Measurements from ENCODE around the gene MAP3K19. TPM values are rescaled to one million over a fixed set of nuclear protein-coding genes. Genes with fewer than 3 reads are reported as not detected.
"Not testable (repeated sequence)": the region's sequence is repeated elsewhere in the genome, so short reads cannot be mapped to it uniquely, and the experiment has no call there.

Gene MAP3K19
- total RNA-seq, 1 donor from 2014 or later, result not detected

DNA sequence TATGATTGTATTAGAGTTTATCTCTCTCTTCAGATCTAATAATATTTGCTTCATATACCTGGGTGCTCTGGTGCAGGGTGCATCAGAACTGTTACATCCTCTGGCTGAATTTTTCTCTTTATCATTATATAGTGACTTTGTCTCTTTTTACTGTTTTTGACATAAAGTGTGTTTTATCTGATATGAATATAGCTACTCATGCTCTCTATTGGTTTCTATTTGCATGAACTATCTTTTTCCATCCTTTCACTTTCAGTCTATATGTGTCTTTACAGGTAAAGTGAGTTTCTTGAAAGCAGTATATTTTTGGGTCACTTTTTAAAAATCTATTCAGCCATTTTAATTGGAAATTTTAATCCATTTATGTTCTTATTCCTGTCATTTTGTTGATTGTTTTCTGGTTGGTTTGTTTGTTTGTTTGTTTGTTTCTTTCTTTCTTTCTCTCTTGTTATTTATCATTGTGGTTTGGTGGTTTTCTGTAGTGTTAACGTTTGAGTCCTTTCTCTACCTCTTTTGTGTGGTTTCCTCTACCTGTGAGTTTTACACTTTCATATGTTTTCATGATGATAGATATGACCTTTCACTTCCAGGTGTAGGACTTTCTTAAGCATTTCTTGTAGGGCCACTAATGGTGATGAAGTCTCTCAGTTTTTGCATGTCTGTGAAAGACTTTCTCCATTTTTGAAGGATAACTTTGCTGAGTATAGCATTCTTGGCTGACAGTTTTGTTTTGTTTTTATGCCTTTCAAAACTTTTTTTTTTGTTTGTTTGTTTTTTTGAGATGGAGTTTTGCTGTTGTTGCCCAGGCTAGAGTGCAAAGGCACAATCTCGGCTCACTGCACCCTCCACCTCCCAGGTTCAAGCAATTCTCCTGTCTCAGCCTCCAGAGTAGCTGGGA, 73.8 kb downstream of the MAP3K19 start:
- Histone ChIP-seq H3K4me1 (no peaks in the 10 kb centered on the region), H3K9me3 (peaks cover 12% of the 10 kb centered on the region), H3K27me3 (no peaks in the 10 kb centered on the region), H3K27ac (no peak overlapping the region), H3K4me3 (no peak overlapping the region), H3K36me3 (no peaks in the 10 kb centered on the region)
- DNase-seq, result no peak
- intact Hi-C loops (cut with DNase I), result no loop called here
- ATAC-seq, result no peak
- TF ChIP-seq, protein P1, sequence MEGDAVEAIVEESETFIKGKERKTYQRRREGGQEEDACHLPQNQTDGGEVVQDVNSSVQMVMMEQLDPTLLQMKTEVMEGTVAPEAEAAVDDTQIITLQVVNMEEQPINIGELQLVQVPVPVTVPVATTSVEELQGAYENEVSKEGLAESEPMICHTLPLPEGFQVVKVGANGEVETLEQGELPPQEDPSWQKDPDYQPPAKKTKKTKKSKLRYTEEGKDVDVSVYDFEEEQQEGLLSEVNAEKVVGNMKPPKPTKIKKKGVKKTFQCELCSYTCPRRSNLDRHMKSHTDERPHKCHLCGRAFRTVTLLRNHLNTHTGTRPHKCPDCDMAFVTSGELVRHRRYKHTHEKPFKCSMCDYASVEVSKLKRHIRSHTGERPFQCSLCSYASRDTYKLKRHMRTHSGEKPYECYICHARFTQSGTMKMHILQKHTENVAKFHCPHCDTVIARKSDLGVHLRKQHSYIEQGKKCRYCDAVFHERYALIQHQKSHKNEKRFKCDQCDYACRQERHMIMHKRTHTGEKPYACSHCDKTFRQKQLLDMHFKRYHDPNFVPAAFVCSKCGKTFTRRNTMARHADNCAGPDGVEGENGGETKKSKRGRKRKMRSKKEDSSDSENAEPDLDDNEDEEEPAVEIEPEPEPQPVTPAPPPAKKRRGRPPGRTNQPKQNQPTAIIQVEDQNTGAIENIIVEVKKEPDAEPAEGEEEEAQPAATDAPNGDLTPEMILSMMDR (IDR thresholded peaks at IDR 0.05), result no peak

DNA sequence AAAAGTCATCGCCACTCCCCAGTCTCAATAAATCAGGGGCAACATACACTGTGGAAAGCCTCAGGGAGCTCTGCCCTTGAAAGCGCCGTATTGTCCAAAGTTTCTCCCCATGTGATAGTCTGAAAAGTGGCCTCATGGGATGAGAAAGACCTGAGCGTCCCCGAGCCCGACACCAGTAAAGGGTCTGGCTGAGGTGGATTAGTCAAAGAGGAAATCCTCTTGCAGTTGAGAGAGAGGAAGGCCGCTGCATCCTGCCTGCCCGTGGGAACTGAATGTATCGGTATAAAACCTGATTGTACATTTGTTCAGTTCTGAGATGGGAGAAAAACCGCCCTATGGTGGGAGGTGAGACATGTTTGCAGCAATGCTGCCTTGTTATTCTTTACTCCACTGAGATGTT, 80.1 kb downstream of the MAP3K19 start:
- H3K36me3 ChIP-seq; H3K27me3 ChIP-seq; H3K9me3 ChIP-seq; H3K27ac ChIP-seq; H3K4me1 ChIP-seq; DNase-seq; H3K4me3 ChIP-seq; ATAC-seq; intact Hi-C loops (cut with DNase I): not testable (repeated sequence)

DNA sequence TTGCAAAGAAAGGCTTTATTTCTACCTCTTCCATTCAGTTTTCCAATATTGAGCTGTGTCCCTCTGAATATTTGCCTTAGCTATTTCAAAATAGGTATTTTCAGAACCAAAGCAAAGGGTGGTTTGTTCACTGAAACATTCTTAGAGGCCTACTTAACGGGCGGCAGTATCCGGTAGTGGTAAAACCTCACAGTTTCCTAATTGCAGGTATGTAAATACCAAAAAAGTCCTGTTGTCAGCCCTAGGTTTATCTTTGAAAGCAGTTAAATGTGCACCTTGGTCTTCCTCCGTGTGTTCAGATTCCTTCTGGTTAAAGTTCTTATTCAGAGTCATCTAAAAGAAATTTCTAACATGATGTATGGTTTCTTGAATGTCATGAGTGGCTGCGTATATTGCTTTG, 89.8 kb downstream of the MAP3K19 start:
- H3K4me1 ChIP-seq, result no peaks in the 10 kb centered on the region
- TF ChIP-seq, protein P1 (IDR thresholded peaks at IDR 0.05), result no peak
- H3K9me3 ChIP-seq, result no peaks in the 10 kb centered on the region
- no peak overlapping the region for H3K27ac ChIP-seq
- H3K4me3 ChIP-seq, result no peak overlapping the region
- ATAC-seq (no peak), DNase-seq (no peak)
- no peaks in the 10 kb centered on the region for H3K27me3 ChIP-seq
- intact Hi-C loops (cut with DNase I), result no loop called here
- peaks cover 56% of the 10 kb centered on the region for H3K36me3 ChIP-seq

DNA sequence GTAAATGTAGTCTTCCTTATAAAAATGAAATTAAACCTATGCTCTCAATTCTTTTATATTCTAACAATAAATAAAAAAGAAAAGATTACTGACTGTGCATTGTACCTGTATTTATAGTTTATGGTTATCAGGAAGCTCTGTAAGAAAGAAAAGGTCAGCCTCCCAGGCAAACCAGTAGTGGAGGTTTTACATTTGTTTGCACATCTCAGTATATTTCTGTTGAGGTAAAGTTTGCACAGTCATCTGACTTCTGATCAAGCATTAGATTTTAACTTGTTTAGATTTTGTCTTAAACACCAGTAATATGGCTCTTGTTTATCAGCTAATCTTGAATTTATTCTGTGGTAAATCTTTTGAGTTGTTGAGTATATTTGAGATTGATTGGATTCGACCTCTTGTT, 91.5 kb downstream of the MAP3K19 start:
- TF ChIP-seq, protein P1 (IDR thresholded peaks at IDR 0.05), result no peak
- Histone ChIP-seq H3K27me3 (no peaks in the 10 kb centered on the region), H3K9me3 (no peaks in the 10 kb centered on the region), H3K4me3 (no peak overlapping the region), H3K27ac (no peak overlapping the region), H3K4me1 (no peaks in the 10 kb centered on the region), H3K36me3 (peaks cover 72% of the 10 kb centered on the region)
- intact Hi-C loops (cut with DNase I), result no loop called here
- DNase-seq (no peak), ATAC-seq (no peak)

DNA sequence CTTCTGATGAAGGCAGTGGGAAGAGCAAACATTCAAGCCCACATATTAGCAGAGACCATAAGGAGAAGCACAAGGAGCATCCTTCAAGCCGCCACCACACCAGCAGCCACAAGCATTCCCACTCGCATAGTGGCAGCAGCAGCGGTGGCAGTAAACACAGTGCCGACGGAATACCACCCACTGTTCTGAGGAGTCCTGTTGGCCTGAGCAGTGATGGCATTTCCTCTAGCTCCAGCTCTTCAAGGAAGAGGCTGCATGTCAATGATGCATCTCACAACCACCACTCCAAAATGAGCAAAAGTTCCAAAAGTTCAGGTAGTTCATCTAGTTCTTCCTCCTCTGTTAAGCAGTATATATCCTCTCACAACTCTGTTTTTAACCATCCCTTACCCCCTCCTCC, 93.2 kb downstream of the MAP3K19 start:
- H3K9me3 ChIP-seq, result no peaks in the 10 kb centered on the region
- no peak for DNase-seq
- H3K27ac ChIP-seq, result no peak overlapping the region
- no peak for ATAC-seq
- H3K27me3 ChIP-seq, result no peaks in the 10 kb centered on the region
- no peak overlapping the region for H3K4me3 ChIP-seq
- intact Hi-C loops (cut with DNase I), result no loop called here
- no peaks in the 10 kb centered on the region for H3K4me1 ChIP-seq
- peaks cover 80% of the 10 kb centered on the region for H3K36me3 ChIP-seq
- TF ChIP-seq, protein P1 (IDR thresholded peaks at IDR 0.05), result no peak

DNA sequence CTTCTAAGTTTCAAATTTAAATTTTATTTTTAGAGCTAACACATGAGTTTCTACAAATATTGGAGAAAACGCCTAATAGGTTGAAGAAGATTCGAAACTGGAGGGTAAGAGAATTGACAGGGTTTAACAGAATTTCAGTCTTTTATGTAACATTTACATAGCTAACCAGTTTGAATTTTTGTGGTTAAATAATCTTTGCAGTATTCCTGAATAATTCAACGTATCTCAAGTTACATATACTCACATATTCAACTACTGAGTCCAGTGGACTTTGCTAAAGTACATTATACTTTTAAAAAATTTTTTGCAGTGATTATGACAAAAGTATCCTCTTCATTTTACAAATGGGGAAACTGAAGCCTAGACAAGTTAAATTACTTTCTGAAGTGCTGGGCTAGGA, 94.6 kb downstream of the MAP3K19 start:
- H3K4me3 ChIP-seq, result no peak overlapping the region
- TF ChIP-seq, protein P1 (IDR thresholded peaks at IDR 0.05), result no peak
- no peaks in the 10 kb centered on the region for H3K4me1 ChIP-seq
- no peaks in the 10 kb centered on the region for H3K27me3 ChIP-seq
- no peak for ATAC-seq
- H3K36me3 ChIP-seq, result peaks cover 89% of the 10 kb centered on the region
- H3K27ac ChIP-seq, result no peak overlapping the region
- H3K9me3 ChIP-seq, result no peaks in the 10 kb centered on the region
- intact Hi-C loops (cut with DNase I), result no loop called here
- DNase-seq, result no peak
